ENCODE results near the gene C9orf153.
"Not testable (repeated sequence)": the region's sequence is repeated elsewhere in the genome, so short reads cannot be mapped to it uniquely, and the experiment has no call there.

Gene C9orf153

DNA sequence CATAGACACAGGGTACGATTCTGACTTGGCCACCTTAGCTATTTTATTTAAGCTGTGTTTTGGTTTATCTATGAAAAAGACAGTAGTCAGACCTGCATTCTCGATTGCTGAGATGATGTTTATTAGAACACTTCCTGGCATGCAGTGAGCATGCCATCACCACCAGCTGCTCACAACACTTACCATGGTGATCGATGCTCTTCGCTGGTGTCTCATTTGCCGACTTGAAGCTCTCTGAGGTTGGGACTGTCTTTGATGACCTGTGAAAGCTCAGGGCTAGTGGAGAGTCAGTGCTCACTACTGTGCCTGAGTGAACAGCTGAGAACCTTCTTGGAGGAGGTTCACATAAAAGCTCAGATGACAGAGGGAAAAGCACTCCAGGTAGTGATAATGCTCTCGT is 4.4 kb upstream of the C9orf153 start:
- no peak for DNase-seq (ENCODE audit: low read depth in 2 of 2)

DNA sequence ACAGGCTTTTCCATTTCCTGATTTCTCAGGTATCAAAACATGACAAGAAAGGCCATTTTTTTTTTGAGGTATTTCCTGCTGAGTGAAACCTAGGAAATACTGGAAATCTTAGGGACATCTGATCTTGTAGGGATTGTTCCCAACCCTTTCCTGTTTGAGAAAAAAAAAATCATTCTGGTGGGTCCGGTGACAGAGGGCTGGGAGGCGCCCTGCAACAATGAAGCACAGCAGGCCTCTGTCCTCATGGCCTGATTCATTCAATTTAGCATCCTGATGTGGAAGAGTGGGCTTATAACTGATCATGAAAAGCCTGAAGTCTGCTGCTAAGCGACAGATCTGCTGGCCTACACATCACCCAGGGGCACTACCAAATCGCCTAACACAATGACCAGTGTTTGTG is 3.0 kb upstream of the C9orf153 start:
- DNase-seq (ENCODE audit: low read depth in 2 of 2): no peak

DNA sequence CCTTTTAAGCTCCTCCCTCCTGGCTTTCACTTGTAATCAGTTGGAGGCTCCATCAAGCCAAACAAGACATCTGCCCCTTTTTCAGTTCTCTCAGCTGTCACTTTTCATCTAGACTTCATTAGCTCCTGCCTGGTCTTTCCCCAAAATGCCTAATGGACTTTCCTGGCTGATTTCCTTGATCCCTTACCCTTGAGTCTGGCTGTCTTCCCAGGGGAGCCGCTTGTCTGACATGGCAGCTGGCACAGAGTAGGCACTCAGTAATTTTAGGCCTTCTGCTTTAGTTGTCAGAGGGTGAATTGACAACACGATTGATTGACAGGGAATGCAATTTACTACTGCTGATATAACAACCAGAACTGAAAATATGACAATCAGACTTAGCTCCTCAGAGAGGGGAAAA is 2.1 kb downstream of the C9orf153 start:
- no peak for DNase-seq (ENCODE audit: low read depth in 2 of 2)

DNA sequence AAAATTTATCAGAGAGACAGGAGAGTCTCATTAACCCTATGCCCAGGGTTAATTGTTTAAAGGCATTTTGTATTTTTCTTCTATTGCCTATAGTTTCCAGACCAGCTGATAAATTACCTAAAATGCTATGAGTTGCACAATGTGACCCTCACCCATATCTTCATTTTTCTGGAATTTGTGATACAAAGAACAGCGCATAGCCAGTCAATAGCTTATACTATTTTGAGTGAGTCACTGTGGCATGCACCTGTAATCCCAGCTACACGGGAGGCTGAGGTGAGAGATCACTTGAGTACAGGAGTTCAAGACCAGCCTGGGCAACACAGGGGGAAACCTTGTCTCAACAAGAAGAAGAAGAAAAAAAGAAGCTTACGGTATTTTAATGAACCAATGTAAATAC is 2.8 kb downstream of the C9orf153 start:
- DNase-seq (ENCODE audit: low read depth in 2 of 2): no peak

DNA sequence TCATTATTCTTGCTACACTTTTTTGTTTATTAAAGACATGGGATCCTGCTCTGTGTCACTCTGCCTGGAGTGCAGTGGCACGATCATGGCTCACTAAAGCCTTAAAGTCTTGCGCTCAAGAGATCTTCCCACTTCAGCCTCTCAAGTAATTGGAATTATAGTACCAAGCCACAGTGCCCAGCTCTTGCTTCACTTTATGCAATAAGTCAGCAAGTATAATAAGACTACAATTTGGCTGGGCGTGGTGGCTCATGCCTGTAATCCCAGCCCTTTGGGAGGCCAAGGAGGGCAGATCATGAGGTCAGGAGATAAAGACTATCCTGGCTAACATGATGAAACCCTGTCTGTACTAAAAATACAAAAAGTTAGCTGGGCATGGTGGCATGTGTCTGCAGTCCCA is 5.9 kb downstream of the C9orf153 start:
- no peak for DNase-seq (ENCODE audit: low read depth in 2 of 2)

DNA sequence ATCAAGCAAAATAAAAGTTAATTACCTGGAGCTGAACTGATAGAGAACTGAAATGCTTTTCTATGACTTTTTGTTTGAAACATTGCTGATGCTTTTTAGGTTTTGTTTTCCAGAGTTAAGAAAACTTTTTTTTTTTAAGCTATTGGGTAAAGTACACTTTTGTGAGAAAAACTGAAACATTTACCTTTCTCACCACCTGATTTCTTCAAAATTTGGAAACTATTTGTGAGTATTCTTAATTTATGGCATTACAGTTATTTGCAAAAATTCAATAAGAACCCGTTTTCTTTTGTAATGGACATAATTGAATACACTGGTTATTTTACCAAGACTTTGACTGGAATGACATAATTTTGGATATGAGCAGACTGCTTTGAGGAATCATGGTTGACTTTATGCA is 6.6 kb downstream of the C9orf153 start:
- DNase-seq (ENCODE audit: low read depth in 2 of 2): no peak

DNA sequence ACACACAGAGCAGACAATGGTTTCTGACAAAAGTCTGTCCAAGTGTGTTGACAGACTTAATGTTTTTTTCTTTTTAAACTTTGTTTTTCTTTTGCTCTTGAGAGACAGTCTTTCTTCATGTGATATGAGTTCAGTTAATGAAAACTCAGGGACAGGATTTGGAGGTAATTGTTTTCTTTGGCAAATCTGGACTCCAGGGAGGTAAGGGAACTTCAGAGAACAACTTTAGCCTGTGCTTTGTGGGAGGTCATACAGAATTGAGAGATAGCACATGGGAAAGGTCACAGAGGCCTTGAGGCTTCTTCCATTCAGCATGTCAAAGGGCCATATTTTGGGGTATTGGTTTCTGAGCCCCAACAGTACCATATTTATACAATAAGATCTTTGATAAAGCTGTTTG is 9.3 kb downstream of the C9orf153 start:
- DNase-seq (ENCODE audit: low read depth in 2 of 2): no peak

DNA sequence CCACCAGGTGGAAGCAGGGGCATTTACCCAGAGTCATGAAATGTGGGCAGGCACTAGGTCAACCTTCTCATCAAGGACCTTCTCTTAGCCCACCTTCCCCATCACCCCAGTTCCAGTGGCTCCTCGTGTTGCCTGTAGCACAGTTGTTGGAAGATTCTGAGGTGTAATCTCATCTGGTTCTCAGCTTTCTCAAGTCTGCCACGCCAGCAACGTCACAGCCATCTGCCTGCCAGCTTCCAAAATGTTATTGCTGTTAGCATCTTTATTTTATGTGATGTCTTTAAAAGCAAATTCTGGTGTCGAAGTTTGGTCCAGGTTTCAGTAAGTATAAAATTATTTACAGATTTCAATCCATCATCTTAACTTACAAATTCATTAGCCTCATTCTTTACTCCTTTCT is 10.7 kb downstream of the C9orf153 start:
- no peak for DNase-seq (ENCODE audit: low read depth in 2 of 2)

DNA sequence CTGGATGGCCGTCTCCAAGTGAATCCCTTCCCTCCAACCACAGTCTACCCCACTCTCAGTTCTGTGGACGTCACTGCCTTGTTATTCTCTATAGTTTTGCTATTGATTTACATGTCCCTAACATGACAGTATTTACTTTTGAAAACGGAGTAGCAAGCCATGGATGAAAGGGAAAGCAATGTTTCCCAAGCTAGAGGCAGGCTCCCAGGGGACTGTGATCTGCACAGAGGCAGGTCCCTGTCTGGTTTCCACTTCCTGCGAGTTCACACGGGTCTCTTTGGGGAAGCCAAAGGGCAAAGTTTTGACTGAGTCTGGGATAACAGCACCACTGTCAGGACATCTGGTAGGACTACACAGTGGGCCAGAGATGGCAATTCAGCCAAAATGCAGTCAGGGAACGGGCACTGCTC is 12.7 kb downstream of the C9orf153 start:
- no peak for DNase-seq (ENCODE audit: low read depth in 2 of 2)

DNA sequence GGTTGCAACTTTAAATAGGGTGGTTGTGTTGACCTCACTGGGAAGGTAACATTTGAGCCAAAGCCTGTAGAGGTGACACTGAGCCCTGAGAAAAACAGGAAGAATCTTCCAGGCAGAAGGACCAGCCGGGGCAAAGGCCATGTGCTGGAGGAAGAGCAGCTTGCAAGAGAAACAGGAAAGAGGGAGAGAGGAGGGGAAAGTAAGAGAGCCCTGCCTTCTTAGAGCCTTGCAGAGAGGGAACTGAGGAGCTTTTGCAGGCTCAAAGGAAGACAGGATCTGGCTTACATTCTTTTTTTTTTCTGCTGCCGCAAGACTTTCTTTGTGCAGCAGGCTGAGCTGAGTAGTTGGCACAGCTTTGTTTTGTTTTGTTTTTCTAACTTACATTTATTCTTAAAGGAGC is 17.4 kb downstream of the C9orf153 start:
- no peak for DNase-seq (ENCODE audit: low read depth in 2 of 2)

DNA sequence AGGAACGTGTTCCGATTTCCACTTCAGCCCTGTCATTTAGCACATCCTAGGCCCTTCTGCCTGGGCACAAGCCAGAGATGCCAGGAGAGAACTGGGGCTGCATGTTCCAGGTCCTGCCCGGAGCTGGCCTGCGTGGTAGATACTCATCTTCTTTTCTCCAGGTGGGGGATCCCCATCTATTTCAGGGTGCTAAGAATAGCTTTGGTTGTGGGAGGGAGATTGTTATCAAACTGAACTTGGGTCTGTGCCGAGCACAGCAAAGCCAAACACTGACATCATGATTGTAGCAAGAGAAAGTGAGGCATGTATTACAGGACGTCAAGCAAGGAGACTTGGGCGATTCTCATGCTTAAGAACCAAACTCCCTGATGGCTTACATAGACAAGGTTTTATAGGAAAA is 18.2 kb downstream of the C9orf153 start:
- DNase-seq (ENCODE audit: low read depth in 2 of 2): no peak

DNA sequence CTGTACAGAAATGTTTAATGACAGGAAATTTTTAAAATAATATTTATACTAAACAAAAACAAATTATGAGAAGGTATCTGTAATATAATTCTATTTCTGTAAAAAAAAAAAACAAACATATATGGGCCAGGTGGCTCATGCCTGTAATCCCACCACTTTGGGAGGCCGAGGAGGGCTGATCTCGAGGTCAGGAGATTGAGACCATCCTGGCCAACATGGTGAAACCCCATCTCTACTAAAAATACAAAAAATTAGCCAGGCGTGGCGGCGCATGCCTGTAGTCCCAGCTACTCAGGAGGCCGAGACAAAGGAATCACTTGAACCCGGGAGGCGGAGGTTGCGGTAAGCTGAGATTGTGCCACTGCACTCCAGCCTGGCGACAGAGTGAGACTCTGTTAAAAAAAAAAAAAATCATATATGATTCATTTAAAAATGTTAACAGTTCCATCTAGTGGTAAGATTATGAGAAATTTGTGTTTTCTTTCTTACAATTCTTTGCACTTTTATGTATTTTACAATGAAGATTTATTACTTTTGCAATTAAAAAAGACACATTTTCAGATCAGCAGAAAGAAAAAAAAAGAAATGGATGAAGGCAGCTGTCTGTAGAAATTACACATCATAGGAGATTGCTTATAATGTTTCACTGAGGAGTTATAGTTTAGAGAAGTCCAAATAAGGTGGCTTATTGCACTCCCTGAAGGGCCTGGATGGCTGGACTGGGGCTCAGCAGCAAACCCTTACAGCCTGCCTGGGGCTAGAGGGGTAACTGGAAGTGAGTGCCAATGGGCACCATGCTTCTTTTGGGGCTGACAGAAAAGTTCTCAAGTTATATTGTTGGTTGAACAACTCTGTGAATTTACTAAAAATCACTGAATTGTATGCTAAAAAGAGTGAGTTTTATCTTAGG is 20.3 kb downstream of the C9orf153 start:
- no peak for DNase-seq (ENCODE audit: low read depth in 2 of 2)

DNA sequence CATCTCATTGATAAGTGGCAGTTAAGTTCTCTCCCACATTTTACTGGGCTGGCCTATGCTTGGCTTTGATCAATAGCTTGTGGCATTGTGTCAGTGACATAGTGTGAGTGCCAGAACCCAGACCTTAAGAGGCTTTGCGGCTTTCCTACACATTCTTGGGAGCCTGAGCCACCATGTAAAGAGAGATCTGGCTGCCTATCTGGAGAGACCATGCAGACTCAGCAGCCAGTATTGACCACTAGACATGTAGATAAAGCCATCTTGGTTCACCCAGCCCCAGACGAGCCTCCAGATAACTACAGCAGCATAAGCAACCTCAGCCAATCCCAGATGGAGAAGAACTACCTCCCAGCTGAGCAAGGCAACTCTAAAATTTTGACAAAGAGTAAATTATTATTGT is 28.6 kb downstream of the C9orf153 start:
- DNase-seq (ENCODE audit: low read depth in 2 of 2): no peak

DNA sequence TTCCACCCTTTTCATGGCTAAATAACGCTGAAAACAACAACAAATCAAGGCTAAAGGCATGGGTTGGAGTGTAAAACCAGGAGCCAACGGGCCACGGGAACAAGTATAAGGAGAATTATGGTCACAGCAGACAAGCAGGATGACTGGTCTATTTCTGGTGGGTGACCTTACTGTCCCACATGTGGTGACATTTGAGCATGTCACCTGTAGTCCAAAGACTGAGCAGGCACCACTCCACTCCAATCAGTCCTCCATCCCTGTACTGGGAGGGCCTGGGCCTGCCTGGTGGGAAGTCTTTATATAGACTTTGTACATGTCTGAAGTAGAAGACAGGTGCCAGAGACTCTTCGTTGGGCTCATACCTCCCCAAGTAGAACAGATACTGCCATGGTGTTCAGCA is 36.8 kb downstream of the C9orf153 start:
- no peak for DNase-seq (ENCODE audit: low read depth in 2 of 2)

DNA sequence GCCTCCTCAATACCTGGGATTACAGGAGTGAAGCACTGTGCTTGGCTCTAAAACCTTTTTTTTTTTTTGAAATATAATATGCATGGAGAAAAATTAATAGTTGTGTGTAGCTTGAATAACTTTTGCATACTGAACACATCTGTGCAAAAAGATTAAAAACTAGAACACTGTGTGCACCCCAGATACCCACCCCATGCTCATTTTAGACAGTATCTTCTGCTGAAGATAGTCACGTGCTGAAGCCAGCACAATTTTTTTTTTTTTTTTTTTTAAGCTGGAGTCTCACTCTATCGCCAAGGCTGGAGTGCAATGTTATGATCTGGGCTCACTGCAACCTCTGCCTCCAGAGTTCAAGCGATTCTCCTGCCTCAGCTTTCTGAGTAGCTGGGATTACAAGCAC is 39.9 kb downstream of the C9orf153 start:
- no peak for DNase-seq (ENCODE audit: low read depth in 2 of 2)

DNA sequence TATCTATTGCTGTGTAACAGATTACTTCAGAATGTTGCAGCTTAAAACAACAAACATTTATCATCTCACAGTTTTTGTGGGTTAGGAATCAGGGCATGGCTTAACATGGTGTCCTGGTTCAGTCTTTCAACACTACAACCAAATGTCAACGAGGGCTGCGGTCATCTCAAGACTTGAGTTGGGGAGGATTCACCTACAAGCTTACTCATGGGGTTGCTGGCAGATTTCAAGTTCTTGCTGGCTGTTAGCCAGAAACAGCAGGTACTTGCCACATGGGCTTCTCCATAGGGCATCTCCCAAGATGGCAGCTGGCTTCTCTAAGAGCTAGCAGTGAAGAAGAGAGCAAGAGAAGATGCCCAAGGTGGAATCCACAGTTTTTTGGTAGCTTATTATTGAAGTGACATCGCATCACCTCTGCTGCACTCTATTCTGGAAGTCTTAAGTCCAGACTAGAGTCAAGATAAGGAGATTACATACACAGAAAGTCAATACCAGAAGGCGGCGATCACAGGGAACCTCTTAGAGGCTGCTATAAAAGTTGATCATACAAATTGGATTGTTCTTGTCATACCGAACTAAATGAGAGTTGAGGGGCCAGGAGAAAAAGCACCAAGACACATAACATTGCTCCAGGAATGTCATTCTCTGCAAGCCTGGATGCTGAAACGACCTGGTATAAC is 42.2 kb downstream of the C9orf153 start:
- DNase-seq (ENCODE audit: low read depth in 2 of 2): no peak

DNA sequence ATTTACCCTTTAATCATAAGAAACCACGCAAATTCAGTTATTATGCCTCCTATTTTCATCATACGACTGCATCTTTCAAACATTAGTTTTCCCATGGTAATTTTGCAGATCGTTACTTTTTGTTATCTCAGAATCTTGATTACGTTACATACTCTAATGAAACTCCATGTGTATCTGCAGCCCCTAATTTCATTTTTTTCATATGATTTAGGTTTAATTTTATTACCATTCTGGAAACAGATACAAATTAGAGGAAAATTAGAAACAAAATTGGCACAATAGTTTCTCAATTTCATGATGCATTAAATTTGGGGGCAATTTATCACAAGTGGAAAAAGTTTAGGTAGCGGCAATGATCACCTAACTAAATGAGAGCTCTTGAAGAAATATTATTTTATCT is 52.3 kb downstream of the C9orf153 start:
- DNase-seq (ENCODE audit: low read depth in 2 of 2): no peak

DNA sequence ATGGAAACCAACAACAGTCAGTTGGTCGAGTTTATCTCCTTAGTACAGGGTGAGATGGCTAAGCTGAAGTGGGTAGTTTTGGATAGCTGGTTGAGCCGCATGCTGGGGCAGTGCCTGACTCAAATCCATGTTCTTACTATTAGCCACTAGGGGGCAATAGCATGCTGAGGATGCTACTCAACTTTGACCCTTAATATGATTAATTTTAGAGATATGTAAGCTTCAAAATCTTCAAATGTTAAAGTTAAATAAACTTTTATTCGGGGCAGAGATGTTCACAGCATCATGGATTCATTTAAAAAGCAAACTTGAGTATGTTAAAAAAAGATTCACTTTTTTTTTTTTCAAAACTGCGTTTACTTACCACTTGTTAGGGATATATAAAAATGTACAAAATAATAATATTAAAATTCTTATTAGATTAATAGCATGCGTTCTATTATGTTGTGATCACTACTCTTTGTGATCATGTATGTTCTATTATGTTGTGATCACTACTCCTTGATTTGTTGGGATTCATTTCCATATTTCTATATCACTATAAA is 57.0 kb downstream of the C9orf153 start:
- DNase-seq (ENCODE audit: low read depth in 2 of 2): peak in 1 of 2 donors; percentile 4

DNA sequence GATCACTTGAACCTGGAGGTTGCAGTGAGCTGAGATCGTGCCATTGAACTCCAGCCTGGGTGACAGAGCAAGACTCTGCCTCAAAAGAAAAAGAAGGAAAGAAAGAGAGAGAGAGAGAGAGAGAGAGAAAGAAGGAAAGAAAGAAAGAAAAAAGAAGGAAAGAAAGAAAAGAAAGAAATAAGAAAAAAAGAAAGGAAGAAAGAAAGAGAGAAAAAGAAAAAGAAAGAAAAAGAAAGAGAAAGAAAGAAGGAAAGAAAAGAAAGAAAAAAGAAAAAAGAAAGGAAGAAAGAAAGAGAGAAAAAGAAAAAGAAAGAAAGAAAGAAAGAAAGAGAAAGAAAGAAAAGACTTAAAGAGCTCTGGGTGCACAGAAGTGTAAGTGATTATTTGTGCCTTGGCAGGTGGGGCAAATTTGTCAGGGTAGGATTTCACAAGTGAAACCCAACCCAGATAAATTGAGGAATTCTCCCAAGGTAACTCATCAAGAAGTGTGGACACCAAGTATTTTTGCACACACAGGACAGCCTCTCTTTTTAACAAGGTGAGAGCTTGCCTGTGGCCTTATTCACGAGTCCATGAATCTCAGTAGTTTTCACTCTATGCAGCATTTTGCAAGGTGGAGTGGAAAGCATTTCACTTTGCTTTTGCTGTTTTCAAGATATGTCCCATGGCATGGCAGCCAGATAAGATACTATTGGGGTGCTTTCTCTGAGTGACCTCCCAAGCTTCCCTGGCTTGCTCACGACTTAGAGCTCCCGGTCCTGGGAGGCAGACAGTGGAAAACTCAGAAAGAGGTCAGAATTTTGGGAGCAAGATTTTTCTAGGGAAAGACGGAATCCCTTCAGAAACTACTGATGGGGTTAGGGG is 57.8 kb downstream of the C9orf153 start:
- DNase-seq (ENCODE audit: low read depth in 2 of 2): no peak

DNA sequence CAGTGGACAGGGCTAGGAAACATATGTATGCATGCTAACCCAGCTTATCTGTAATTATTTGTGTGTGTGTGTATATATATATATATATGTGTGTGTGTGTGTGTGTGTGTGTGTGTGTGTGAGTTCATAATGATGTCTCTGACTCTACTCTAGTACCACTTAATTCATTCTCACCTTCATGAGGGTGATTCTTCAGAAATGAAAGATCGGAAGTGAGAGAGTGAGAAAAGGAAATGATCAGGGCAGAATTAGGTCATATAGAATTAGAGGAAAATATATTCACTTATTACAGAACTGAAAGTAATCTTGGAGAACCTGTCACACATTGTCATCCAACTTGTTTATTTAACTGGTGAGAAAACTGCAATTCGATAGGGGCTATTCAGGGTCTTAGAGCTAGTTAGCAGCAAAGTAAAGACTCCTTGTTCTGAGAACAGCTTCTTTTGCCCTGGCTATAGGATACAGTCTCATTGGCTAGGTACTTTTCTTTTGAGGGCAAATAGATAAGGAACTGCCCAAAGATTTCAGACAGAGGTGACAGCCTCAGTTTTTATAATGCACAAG is 58.8 kb downstream of the C9orf153 start:
- no peak for DNase-seq (ENCODE audit: low read depth in 2 of 2)

DNA sequence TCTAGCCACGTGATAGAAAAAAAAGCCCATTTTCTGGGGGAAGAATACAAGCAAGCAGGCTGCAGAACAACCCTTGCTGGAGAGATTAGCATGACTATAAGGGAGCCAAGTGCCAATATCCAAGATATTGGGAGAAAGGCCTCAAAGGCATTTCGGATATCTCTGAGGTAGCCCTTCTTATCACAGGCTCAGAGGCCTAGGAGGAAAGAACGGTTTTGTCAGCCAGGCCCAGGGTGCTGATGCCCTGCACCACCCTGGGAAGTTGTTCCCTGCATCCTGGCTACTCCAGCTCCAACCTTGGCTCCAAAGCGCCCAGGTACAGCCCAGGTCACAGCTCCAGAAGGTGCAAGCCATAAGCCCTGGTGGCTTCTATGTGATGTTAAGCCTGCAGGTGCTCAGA is 66.4 kb downstream of the C9orf153 start:
- DNase-seq (ENCODE audit: low read depth in 2 of 2): no peak

DNA sequence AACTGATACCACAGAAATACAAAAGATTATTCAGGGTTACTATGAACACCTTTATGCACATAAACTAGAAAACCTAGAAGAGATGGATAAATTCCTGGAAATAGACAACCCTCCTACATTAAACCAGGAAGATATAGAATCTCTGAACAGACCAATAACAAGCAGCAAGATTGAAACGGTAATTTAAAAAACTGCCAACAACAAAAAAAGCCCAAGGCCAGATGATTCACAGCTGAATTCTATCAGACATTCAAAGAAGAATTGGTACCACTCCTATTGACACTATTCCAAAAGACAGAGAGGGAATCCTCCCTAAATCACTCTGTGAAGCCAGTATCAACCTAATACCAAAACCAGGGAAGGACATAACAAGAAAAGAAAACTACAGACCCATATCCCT is 68.8 kb downstream of the C9orf153 start:
- DNase-seq (ENCODE audit: low read depth in 2 of 2): not testable (repeated sequence)
